GM18867 (cell line): Measurements from ENCODE around the gene BRAP.
"Not testable (repeated sequence)": the region's sequence is repeated elsewhere in the genome, so short reads cannot be mapped to it uniquely, and the experiment has no call there.

Experiments
- ATAC-seq: cut with Tn5 transposase; IDR thresholded peaks from one replicate; pipeline ENCODE4 v1.9.1; 2021; ENCODE audit warnings: mild to moderate bottlenecking, moderate library complexity; ENCODE audit not compliant: unreplicated experiment

BRAP gene, protein sequence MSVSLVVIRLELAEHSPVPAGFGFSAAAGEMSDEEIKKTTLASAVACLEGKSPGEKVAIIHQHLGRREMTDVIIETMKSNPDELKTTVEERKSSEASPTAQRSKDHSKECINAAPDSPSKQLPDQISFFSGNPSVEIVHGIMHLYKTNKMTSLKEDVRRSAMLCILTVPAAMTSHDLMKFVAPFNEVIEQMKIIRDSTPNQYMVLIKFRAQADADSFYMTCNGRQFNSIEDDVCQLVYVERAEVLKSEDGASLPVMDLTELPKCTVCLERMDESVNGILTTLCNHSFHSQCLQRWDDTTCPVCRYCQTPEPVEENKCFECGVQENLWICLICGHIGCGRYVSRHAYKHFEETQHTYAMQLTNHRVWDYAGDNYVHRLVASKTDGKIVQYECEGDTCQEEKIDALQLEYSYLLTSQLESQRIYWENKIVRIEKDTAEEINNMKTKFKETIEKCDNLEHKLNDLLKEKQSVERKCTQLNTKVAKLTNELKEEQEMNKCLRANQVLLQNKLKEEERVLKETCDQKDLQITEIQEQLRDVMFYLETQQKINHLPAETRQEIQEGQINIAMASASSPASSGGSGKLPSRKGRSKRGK

DNA sequence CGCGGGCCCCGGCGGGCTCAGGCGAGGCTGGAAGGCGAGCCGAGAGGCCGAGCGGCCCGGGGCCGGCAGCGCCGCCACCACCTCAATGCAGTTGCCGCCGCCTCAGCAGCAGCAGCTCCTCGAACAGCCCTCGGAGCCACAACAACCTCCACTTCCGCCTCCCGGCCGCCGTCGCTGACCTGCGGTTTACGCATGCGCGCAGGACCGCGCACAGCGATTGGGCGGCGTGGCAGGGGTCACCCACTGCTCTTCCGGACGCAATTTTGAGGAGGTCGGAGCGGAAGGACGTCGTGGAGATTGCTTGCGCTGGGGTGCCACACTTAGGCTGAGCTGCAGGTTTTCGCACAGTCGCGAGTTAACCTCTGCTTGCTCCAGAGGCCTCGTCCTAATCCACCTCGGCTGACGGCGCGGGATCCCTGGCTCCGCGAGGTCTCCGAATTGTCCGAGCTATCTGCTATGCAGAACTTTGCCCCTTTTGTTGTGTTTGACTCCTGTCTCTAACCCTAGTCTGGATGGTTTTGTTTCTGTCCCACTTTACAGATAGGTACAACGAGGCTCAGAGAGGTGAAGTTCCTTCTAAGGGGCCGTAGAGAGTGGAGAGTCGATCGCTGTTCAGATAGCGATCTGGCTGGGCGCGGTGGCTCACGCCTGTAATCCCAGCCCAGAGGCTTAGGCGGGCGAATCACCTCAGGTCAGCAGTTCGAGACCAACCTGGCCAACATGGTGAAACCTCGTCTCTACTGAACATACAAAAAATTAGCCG is at the start of gene BRAP, which contains the start of gene ACAD10:
Gene BRAP, minus strand, starts transcription at position 146 of the 763 bp plus-strand sequence. CDS start 164 bp downstream, outside the sequence.
Gene ACAD10, plus strand, starts transcription at position 243 of the 763 bp plus-strand sequence. CDS start 6,657 bp downstream, outside the sequence.
- ATAC-seq: peak; percentile 90

GRCh38 chr12:111733340-111733915 is 47.7 kb upstream of the BRAP start:
- no peak for ATAC-seq

DNA sequence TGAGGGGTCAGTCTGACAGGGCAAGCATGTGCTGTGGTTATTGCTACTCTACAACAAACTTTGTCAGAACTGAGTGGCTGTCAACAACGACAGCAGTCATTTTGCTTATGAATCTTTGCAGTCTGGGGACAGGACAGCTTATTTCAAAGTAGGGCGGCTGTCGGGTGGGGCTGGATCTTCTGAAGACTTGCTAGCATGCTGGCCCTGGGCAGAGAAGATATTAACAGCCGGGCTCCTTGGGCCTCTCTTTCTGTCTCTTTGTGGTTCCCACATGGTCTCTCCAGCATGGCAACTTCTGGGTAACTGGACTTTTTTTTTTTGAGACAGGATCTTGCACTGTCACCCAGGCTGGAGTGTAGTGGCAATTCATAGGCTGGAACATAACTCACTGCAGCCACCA is 47.0 kb upstream of the BRAP start:
- no peak for ATAC-seq

DNA sequence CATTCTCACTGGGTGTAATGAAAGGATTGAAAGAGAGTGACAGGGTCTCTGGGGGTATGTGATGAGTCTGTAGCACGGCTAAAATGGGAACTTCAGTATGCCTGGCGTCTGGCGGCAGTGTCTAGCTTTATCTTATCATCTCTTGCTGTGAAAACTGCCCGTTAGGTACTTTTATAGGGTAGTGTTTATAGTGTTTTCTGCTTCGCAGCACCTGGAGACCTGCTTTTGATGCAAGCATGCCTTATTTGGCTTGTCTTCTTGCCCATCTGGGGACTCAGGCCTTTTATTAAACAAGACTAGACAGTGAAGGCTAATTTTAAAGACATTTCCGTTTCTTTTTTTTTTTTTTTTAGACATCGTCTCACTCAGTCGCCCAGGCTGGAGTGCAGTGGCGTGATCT is 44.7 kb upstream of the BRAP start:
- no peak for ATAC-seq

DNA sequence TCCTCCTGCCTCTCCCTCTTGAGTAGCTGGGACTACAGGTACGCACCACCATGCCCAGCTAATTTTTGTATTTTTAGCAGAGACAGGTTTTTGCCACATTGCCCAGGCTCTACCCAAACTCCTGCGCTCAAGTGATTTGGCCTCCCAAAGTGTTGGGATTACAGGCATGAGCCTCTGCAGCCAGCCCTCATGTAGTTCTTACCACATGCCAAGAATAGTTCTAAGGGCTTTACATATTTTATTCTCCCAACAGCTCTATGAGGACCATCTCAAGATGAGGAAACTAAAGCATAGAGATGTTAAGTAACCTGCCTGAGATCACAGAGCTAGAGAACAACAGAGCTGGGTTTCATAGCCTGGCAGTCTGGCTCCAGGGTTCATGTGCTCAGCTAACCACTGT is 43.0 kb upstream of the BRAP start:
- ATAC-seq: no peak

- ATAC-seq: not testable (repeated sequence)
These were observed 38.0 kb upstream of the BRAP start for GRCh38 chr12:111723646-111724360.

DNA sequence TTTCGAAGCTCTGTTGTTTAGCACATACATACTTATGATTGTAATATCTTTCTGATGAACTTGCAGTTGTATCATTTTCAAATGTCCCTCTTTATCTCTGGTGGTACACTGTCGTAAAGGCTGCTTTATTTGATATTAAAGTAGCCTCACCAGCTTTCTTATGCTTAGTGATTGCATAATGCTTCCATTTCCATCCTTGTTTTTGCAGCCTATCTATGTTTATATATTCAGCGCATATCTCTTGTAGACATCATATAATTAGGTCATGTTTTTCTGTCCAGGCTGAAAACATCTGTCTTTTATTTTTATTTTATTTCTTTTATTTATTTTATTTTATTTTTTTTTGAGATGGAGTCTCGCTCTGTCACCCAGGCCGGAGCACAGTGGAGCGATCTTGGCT is 34.7 kb upstream of the BRAP start:
- no peak for ATAC-seq

- not testable (repeated sequence) for ATAC-seq
These were observed 33.6 kb upstream of the BRAP start for GRCh38 chr12:111719316-111719715.

DNA sequence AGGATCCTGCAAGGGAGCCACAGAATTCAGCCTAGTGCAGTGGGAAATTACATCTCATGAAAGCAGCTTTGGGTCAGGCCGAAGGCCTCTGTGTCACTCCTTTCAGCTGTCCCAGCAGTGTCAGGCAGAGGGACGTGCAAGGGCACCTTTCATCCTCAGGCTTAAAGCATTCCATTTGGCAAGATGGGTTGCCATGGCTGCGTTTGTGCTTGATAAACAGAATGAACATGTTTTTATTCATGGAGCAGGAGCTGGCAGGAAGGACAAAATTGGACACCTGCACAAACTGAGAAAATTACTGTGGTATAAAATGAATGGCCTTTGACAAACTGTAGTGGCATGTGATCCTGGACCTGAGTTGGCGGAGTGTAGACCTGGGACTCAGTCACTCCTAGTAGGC is 29.5 kb upstream of the BRAP start:
- no peak for ATAC-seq

DNA sequence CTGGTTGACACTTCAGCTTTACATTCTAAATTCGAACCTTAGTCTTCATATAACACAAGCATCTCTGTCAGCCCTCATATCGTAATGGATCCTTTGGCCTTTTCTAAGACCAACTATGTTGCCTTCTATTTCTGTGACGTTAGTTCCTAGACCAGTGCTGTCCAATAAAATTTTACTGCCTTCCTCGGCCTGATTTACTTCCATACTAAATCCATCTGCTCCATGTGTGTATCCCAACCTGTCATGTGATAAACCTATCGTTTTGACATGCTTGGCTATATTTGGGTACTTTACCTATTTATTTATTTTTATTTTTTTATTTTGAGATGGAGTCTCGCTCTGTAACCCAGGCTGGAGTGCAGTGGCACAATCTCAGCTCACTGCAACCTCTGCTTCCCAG is 20.4 kb upstream of the BRAP start:
- ATAC-seq: no peak

DNA sequence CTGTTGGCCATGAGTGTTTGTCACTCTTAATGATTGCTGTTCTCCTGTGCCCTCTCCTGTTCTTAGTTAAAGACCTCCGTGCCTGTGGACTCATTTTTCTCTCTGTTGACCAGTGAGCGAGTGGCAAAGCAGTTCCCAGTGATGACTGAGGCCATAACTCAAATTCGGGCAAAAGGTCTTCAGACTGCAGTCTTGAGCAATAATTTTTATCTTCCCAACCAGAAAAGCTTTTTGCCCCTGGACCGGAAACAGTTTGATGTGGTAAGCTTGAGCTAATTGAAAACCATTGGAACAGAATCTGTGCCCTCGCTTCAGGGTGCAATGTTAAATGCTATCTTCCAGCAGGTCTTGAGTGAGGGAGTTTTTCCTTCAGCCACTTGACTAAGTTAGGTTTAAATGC is 19.9 kb upstream of the BRAP start:
- no peak for ATAC-seq

GRCh38 chr12:111699962-111700361 is 14.2 kb upstream of the BRAP start:
- ATAC-seq: no peak

GRCh38 chr12:111693818-111694217 is 8.1 kb upstream of the BRAP start:
- ATAC-seq: no peak

GRCh38 chr12:111692575-111693210 is 6.9 kb upstream of the BRAP start:
- ATAC-seq: no peak

- ATAC-seq: no peak
These were observed 5.5 kb upstream of the BRAP start for GRCh38 chr12:111691262-111691661.

DNA sequence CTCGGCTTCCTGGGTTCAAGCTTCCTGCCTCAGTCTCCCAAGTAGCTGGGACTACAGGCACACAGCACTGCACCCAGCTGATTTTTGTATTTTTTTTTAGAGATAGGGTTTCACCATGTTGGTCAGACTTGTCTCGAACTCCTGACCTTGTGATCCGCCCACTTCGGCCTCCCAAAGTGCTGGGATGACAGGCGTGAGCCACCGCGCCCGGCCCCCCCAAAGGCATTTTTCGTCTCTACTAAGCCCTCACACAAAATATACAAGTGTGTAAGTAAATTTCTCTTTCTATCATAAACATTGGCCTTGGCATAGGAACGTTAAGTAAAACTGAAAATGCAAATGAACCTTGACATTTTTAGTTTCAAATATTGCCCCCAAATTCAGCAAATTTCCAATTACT is 2.2 kb upstream of the BRAP start:
- ATAC-seq: no peak

DNA sequence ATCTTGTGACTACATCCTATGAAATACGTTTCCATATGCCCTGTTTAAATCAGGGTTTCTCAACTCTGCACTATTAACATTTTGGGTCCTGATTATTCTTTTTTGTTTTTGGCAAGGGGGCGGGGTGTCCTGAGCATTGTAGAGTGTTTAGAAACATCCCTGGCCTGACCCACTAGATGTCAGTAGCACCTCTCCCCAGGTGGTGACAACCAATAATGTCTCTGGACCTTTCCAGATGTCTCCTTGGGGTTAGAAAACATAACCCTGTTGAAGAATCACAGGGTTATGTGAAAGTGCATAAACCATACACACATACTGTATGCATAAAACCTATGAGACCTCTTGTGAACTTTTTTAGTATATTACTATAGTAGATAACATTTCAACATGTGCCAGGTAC is 1.5 kb upstream of the BRAP start:
- ATAC-seq: no peak

GRCh38 chr12:111686574-111687105 is 884 bp upstream of the BRAP start:
- no peak for ATAC-seq

DNA sequence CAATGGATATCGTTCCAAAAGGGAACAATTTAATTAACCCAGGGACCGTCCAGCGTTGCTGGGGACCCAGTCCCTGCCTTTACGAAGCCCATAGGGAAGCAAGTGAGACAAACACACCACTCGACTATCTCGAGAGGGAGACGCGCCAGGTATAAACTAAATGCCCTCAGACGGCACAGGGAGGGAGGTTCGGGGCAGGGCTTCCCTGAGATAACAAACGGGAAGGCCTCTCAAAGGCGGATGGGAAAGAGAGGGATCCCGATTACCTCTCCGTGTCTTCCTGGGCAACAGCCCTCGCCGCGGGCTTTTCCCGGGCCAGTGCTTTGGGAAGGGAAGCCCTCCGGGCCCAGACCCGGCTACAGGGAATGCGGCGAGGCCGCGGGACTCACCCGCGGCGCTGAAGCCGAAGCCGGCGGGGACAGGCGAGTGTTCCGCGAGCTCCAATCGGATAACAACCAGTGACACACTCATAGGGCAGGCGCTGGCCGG is 390 bp downstream of the BRAP start:
- ATAC-seq: peak; percentile 2
